ENCODE measurements around the gene TMSB4X. TPM values are rescaled to one million over a fixed set of nuclear protein-coding genes. Genes with fewer than 3 reads are reported as not detected.
"Not testable (repeated sequence)": the region's sequence is repeated elsewhere in the genome, so short reads cannot be mapped to it uniquely, and the experiment has no call there.

Gene TMSB4X
- total and polyA plus RNA-seq, 5 donors = 1,054 to 2,718 (median 1,332) TPM

DNA sequence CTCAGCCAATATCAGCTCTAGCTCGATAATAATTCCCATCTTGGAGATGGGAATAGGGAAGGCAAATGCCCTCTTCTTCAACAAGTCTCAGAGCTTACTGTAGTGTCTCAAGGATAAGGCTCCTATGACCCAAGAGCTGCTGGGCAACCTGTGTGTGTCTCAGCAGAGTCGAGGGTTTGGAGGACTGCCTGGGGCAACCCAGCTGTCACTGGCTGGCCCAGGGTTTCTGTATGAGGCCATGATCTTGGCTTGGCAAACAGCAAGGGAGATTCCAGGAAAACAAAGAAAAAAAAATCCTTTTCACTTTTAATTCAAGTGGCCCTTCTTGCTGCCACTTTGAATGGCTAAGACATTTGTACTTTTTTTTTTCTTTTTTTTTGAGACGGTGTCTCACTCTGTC lies 34.4 kb downstream of the TMSB4X start:
- intact Hi-C loops (cut with DNase I) = no loop called here
- 69% methylated on average over 3 of the region's 3 CpGs for WGBS
- Histone ChIP-seq H3K9me3 (ENCODE audit: control insufficient read depth, low read length) (no peaks in the 10 kb centered on the region), H3K27me3 (ENCODE audit: control insufficient read depth, insufficient read depth) (no peaks in the 10 kb centered on the region), H3K27ac (ENCODE audit: low read length) (no peak overlapping the region), H3K4me1 (ENCODE audit: control insufficient read depth, insufficient read depth, low read length) (peaks cover 8% of the 10 kb centered on the region), H3K4me3 (ENCODE audit: low read length) (no peak overlapping the region)
- peak in 2 of 3 donors; percentile 27 to 56 for DNase-seq
- no peak for ATAC-seq

DNA sequence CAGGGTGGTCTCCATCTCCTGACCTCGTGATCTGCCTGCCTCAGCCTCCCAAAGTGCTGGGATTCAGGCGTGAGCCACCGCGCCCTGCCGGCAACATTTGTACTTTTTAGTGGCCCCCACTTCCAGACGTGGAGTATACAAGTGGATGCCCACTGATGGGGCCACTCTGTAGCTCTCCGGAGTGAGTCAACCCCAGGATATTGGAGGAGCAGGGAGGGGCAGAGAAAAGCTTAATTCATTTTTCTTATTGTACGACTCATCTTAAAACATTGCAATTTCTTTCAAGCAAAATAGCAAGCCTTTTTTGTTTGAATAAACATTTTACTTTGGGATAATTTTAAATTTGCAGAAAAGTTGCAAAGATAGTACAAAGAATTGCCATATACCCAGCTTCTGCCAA lies 34.9 kb downstream of the TMSB4X start:
- DNase-seq (no peak), ATAC-seq (no peak)
- Histone ChIP-seq H3K4me1 (ENCODE audit: control insufficient read depth, insufficient read depth, low read length) (peaks cover 8% of the 10 kb centered on the region), H3K9me3 (ENCODE audit: control insufficient read depth, low read length) (no peaks in the 10 kb centered on the region), H3K27me3 (ENCODE audit: control insufficient read depth, insufficient read depth) (no peaks in the 10 kb centered on the region), H3K4me3 (ENCODE audit: low read length) (no peak overlapping the region), H3K27ac (ENCODE audit: low read length) (no peak overlapping the region)
- intact Hi-C loops (cut with DNase I) = no loop called here
- 92% methylated on average over 8 of the region's 8 CpGs for WGBS

DNA sequence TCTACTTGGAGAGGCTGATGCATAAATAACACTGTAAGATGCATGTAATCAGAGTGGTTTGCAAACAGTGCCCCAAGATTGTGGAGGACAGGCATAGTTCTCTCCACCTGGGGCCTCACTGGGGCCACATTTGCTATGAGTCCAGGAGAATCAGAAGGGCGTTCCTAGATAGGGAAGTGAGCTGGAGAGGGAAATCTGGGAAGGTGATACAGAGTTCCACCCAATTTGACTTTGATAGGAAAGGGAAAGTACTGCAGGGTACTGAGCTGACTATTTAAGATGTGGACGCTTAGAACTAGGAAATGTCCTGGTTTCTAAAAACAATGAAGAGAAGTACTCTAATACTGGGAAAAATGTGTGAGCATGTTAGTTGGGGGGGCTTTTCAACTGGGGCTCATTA lies 35.6 kb downstream of the TMSB4X start:
- Histone ChIP-seq H3K9me3 (ENCODE audit: control insufficient read depth, low read length) (no peaks in the 10 kb centered on the region), H3K27me3 (ENCODE audit: control insufficient read depth, insufficient read depth) (no peaks in the 10 kb centered on the region), H3K4me1 (ENCODE audit: control insufficient read depth, insufficient read depth, low read length) (peaks cover 8% of the 10 kb centered on the region), H3K27ac (ENCODE audit: low read length) (peak overlapping the region; percentile 10), H3K4me3 (ENCODE audit: low read length) (no peak overlapping the region)
- WGBS = 73% methylated on average over 2 of the region's 2 CpGs
- no peak for DNase-seq
- peak in 1 of 2 donors; percentile 73 for ATAC-seq
- intact Hi-C loops (cut with DNase I) = no loop called here

GRCh38 chrX:13013363-13014110 lies 38.6 kb downstream of the TMSB4X start:
- Histone ChIP-seq H3K27me3 (ENCODE audit: control insufficient read depth, insufficient read depth) (no peaks in the 10 kb centered on the region), H3K27ac (ENCODE audit: low read length) (no peak overlapping the region), H3K9me3 (ENCODE audit: control insufficient read depth, low read length) (no peaks in the 10 kb centered on the region), H3K4me3 (ENCODE audit: low read length) (no peak overlapping the region), H3K4me1 (ENCODE audit: control insufficient read depth, insufficient read depth, low read length) (peaks cover 2% of the 10 kb centered on the region)
- intact Hi-C loops (cut with DNase I) = no loop called here
- ATAC-seq = peak; percentile 78 to 79
- WGBS = 37% methylated on average over 8 of the region's 8 CpGs
- DNase-seq = peak in 1 of 3 donors; percentile 56

DNA sequence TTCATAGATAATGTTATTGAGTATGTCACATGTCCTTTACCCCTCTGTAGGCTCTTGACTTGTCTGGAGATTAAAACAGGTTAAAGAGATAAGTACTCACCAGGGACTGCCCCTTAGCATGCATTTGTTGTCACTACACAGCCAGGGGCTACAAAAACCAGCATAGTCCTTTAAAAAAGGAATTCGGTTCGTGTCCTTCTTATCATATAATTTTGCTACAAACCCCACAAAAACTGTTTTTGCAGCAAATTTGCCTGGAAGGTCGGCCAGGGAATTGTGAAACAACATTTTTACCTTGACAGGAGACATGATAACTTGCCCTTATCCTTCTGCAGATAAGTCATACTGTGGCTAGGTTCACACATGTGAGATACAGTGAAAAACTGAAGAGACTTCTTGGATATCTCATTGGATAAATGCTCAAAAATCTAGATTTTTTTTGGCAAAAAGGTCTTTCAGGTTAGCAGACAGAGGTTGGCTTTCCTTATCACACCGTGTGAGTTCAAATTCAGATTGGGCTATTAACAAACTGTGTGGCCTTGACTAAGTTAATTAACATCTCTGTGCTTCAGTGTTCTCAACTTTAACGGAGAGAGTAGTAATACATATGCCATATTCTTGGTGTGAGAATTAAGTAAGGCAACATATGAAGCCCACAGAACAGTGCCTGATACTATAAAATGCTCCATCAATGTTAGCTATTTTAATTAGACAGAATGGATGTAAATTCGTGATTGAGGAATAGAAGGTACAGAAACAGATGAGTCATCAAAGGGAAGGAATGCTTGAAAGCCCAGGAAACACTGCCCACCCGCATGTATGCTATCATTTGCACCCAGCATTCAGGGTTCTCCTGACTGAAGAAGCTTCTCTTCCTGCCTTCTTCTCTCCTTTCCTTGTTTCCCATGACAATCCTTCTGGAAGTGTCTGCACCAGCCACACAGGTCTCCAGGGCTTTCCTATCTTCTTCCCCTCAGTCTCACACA lies 39.5 kb downstream of the TMSB4X start:
- intact Hi-C loops (cut with DNase I) = no loop called here
- Histone ChIP-seq H3K9me3 (ENCODE audit: control insufficient read depth, low read length) (no peaks in the 10 kb centered on the region), H3K27ac (ENCODE audit: low read length) (no peak overlapping the region), H3K4me1 (ENCODE audit: control insufficient read depth, insufficient read depth, low read length) (peaks cover 2% of the 10 kb centered on the region), H3K4me3 (ENCODE audit: low read length) (no peak overlapping the region), H3K27me3 (ENCODE audit: control insufficient read depth, insufficient read depth) (no peaks in the 10 kb centered on the region)
- ATAC-seq = no peak
- DNase-seq = no peak
- 54% methylated on average over 7 of the region's 7 CpGs for whole genome bisulfite sequencing

DNA sequence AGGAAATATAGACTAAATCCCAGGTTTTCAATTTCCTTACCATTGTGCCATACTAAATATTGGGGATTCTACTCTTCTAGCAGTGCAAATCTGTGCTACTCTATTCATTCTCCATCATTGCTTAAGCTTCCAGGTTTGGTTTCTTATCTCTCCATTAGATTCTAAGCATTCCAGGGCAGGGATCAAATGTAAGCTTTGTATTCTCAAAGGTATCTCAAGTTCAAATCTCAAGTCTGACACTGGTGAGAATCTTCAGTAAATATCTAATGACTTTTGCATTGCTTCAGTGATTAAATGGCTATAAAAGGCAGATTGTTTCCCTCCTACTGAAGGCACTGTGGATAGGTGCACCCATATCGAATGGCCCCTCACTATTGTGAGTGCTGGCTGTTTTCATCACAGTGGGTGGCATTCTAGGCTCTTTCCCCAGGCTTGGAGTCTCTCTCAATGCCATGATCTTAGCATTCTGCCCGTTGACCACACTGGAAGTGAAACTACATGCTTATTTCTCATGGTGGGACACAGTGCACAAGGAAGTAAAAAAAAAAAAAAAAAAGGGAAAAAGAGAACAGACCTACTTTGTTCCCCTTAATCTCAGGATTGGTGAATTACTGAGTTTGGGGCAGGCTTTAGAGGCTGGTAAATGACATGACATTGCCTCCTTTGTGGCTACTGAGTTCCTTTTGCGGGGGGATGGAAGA lies 40.8 kb downstream of the TMSB4X start:
- intact Hi-C loops (cut with DNase I) = no loop called here
- Histone ChIP-seq H3K27me3 (ENCODE audit: control insufficient read depth, insufficient read depth) (no peaks in the 10 kb centered on the region), H3K9me3 (ENCODE audit: control insufficient read depth, low read length) (no peaks in the 10 kb centered on the region), H3K27ac (ENCODE audit: low read length) (no peak overlapping the region), H3K4me1 (ENCODE audit: control insufficient read depth, insufficient read depth, low read length) (no peaks in the 10 kb centered on the region), H3K4me3 (ENCODE audit: low read length) (no peak overlapping the region)
- DNase-seq = no peak
- 72% methylated on average over 3 of the region's 3 CpGs for WGBS
- ATAC-seq = peak in 1 of 2 donors; percentile 31

DNA sequence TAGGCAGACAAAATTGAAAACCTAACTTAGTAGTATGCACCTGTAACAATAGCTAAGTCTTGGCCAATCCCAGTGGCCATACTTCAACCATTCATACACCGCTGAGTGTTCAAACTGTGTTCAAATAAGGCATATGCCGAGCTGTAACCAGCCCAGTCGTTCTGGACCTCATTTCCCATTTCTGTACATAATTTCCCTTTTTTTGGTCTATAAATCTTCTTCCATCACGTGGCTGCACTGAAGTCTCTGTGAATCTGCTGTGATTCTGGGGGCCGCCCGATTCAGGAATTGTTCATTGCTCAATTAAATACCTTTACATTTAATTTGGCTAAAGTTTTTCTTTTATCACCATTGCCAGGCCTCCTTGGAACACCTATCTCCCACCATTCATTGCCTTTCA lies 41.8 kb downstream of the TMSB4X start:
- H3K4me3 ChIP-seq (ENCODE audit: low read length); intact Hi-C loops (cut with DNase I); H3K27me3 ChIP-seq (ENCODE audit: control insufficient read depth, insufficient read depth); H3K27ac ChIP-seq (ENCODE audit: low read length); H3K9me3 ChIP-seq (ENCODE audit: control insufficient read depth, low read length); H3K4me1 ChIP-seq (ENCODE audit: control insufficient read depth, insufficient read depth, low read length); ATAC-seq; DNase-seq: not testable (repeated sequence)
- 87% methylated on average over 6 of the region's 6 CpGs for WGBS

DNA sequence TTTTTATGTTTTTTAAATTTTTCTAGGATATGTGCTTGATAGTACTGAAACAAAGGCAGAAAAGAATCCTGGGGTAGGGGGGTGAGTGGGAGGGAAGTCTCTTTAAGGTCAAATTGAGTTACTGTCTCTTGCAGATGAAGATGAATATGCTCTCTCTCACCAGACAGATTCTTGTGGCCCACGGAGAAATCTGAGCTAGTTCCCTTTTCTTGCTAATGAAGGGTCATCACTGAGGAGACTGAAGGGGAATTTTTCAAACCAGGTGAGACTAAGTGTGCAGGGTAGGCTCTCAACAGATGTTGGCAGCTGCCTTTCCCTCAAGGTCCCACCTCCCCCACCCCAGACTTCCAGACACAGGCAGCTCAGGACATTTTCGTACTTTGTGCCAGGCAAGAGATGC lies 48.0 kb downstream of the TMSB4X start:
- intact Hi-C loops (cut with DNase I) = no loop called here
- H3K27ac ChIP-seq (ENCODE audit: low read length) = no peak overlapping the region
- H3K4me1 ChIP-seq (ENCODE audit: control insufficient read depth, insufficient read depth, low read length) = no peaks in the 10 kb centered on the region
- no peaks in the 10 kb centered on the region for H3K9me3 ChIP-seq (ENCODE audit: control insufficient read depth, low read length)
- H3K4me3 ChIP-seq (ENCODE audit: low read length) = no peak overlapping the region
- H3K27me3 ChIP-seq (ENCODE audit: control insufficient read depth, insufficient read depth) = no peaks in the 10 kb centered on the region
- no peak for ATAC-seq
- WGBS = 78% methylated on average over 2 of the region's 2 CpGs
- no peak for DNase-seq

GRCh38 chrX:13023567-13023966 lies 48.7 kb downstream of the TMSB4X start:
- WGBS = 100% methylated on average over 3 of the region's 3 CpGs
- DNase-seq = no peak
- ATAC-seq = no peak
- no peaks in the 10 kb centered on the region for H3K4me1 ChIP-seq (ENCODE audit: control insufficient read depth, insufficient read depth, low read length)
- H3K4me3 ChIP-seq (ENCODE audit: low read length) = no peak overlapping the region
- intact Hi-C loops (cut with DNase I) = no loop called here
- no peak overlapping the region for H3K27ac ChIP-seq (ENCODE audit: low read length)
- H3K27me3 ChIP-seq (ENCODE audit: control insufficient read depth, insufficient read depth) = no peaks in the 10 kb centered on the region
- no peaks in the 10 kb centered on the region for H3K9me3 ChIP-seq (ENCODE audit: control insufficient read depth, low read length)

DNA sequence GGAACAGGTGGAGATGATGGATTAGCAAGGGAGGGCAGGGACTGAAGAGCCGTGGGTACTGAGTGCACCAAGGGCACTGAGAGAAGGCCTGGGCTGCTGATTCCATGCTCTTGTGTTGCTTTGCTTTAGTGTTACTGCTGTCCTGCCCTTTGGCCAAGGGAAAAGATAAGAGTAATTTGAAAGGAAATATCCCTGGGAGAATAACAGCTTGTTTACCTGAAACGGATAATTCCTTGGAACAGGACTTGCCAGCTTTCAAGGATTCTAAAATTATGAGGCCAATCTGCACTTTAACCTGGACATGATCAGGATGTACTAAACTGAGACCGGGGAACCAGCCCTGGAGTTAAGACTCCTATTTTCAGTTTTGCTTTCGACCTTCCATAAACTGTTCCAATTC lies 49.1 kb downstream of the TMSB4X start:
- Histone ChIP-seq H3K27me3 (ENCODE audit: control insufficient read depth, insufficient read depth) (no peaks in the 10 kb centered on the region), H3K27ac (ENCODE audit: low read length) (no peak overlapping the region), H3K4me1 (ENCODE audit: control insufficient read depth, insufficient read depth, low read length) (peaks cover 3% of the 10 kb centered on the region), H3K4me3 (ENCODE audit: low read length) (no peak overlapping the region), H3K9me3 (ENCODE audit: control insufficient read depth, low read length) (no peaks in the 10 kb centered on the region)
- WGBS = 68% methylated on average over 4 of the region's 4 CpGs
- intact Hi-C loops (cut with DNase I) = no loop called here
- no peak for ATAC-seq
- DNase-seq = no peak

DNA sequence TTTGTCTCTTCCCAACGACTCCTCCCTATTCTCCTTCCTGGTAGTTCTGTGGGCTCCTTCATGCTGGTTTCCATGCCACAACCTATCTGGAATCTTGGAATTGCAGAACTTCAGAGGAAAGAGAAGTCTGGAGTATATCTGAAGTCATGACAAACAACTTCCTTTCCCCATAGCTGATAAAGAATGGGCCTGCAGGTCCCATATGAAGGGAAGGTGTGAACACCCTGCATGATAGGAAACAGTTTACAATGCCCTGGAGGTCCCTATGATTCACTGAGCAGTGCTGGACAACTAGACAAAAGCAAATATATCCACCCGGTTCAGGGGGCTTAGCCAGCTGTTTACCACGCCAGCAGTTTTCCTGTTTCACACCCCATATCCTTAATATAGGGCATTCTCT lies 50.1 kb downstream of the TMSB4X start:
- DNase-seq (no peak), ATAC-seq (peak in 1 of 2 donors; percentile 72)
- Histone ChIP-seq H3K9me3 (ENCODE audit: control insufficient read depth, low read length) (no peaks in the 10 kb centered on the region), H3K4me1 (ENCODE audit: control insufficient read depth, insufficient read depth, low read length) (peaks cover 5% of the 10 kb centered on the region), H3K27ac (ENCODE audit: low read length) (no peak overlapping the region), H3K27me3 (ENCODE audit: control insufficient read depth, insufficient read depth) (no peaks in the 10 kb centered on the region), H3K4me3 (ENCODE audit: low read length) (no peak overlapping the region)
- WGBS = 53% methylated on average over 3 of the region's 3 CpGs
- intact Hi-C loops (cut with DNase I) = no loop called here

All from right cardiac atrium (tissue), 5 donors.